HEK293T (cell line): ENCODE measurements around the gene TSFM.

Source experiments
- ARNT ChIP-seq: fragments of 450-650 bp; IDR thresholded peaks from 2 replicates; pipeline ENCODE4 v1.6.1; 2017; ENCODE audit warnings: mild to moderate bottlenecking
- BHLHE40 ChIP-seq: fragments of 450-650 bp; IDR thresholded peaks from 2 replicates; pipeline ENCODE4 v1.6.1; 2016; ENCODE audit warnings: mild to moderate bottlenecking, moderate library complexity, borderline replicate concordance
- FOXA1 ChIP-seq: fragments of 450-650 bp; IDR thresholded peaks from 2 replicates; pipeline ENCODE4 v1.6.1; 2016; ENCODE audit warnings: mild to moderate bottlenecking
- FOXK2 ChIP-seq: fragments of 450-650 bp; IDR thresholded peaks from 2 replicates; pipeline ENCODE4 v1.6.1; 2016; ENCODE audit warnings: mild to moderate bottlenecking
- HDGF ChIP-seq: fragments of 450-650 bp; IDR thresholded peaks from 2 replicates; pipeline ENCODE4 v1.6.1; 2017; ENCODE audit warnings: antibody characterized with exemption, borderline replicate concordance
- PKNOX1 ChIP-seq: fragments of 450-650 bp; IDR thresholded peaks from 2 replicates; pipeline ENCODE4 v1.6.1; 2016

DNA sequence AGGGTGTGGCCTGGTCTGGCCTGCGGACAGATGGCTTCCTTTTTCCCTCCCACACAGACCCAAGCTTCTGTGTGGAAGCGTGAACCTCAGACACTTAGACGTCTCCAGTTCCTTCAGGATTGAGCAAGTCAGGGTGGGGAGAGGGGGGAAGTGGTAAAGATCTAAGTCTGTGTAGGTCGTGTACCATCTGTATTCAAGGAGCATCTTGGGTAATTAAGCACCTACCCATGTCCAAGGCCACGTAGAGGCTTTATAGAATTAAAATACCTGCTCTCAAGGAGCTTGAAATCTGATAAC is 34.2 kb downstream of the TSFM start:
- TF ChIP-seq ARNT: no peak
- no peak for TF ChIP-seq PKNOX1
- no peak for TF ChIP-seq FOXK2
- no peak for TF ChIP-seq FOXA1
- TF ChIP-seq BHLHE40: no peak
- TF ChIP-seq HDGF: no peak
